LNCaP clone FGC (cell line): Measurements from ENCODE around the gene DMAC2L.

Experiments used
- DNase-seq: peaks from one replicate; pipeline ENCODE4 v3.0.0-alpha.2; 2011; ENCODE audit warnings: low read depth
- H3K4me3 ChIP-seq: 2 replicates; pipeline ENCODE4 v1.5.1; 2011; ENCODE audit warnings: mild to moderate bottlenecking, low read depth, low read length, control low read depth
- CTCF ChIP-seq: IDR thresholded peaks from 2 replicates; pipeline ENCODE4 v1.5.1; 2012; ENCODE audit warnings: mild to moderate bottlenecking; ENCODE audit not compliant: control insufficient read depth, insufficient read depth; ENCODE audit errors: extremely low read depth

The DMAC2L gene

GRCh38 chr14:50338587-50338986 is 26.5 kb downstream of the DMAC2L start:
- no peak for DNase-seq
- no peak for TF ChIP-seq CTCF
- H3K4me3 ChIP-seq = no peak overlapping the region

- H3K4me3 ChIP-seq = no peak overlapping the region
- peak; percentile 86 for DNase-seq
- no peak for TF ChIP-seq CTCF
Measured at GRCh38 chr14:50339178-50339804, 27.2 kb downstream of the DMAC2L start.

- DNase-seq = no peak
- H3K4me3 ChIP-seq = no peak overlapping the region
- TF ChIP-seq CTCF = no peak
Measured at GRCh38 chr14:50340045-50340444, 27.9 kb downstream of the DMAC2L start.

GRCh38 chr14:50340963-50341362 is 28.8 kb downstream of the DMAC2L start:
- no peak for DNase-seq
- H3K4me3 ChIP-seq = no peak overlapping the region
- no peak for TF ChIP-seq CTCF

DNA sequence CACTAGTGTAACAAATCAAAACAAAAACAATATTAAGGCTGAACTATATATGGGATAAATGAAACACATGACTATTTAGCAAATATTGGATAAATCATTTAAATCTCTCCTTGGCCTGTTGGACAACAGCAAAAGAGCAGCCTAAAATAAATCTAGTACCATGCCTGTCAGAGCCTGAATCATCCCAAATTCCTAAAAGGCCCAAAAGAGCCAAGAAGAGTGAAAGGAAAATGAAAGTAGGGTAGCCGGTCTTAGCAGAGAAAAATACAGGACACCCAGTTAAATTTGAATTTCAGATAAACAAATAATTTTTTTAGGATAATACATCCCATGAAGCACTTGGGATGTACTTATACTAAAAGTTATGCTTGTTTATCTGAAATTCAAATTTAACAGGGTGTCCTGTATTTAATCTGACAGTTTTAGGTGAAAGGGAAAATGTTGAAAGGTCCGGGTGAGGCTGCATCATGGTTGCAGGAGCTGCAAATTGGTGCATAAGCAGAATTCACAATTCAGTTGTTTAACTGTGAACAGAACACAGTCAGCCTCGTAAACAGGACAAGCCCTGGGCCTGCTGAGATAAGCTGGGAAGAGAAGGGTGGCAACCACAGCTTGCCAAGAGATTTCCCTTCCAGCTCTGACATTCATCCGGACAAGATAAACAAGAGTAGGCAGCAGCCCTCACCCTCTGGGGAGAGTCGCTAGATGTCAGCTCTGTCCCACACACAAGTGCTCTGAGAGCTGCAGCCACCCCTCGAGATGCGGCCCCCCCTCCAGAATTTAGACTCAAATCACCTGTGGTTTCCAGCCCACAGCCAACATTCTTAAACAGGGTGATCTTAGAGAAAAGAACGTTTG is 30.3 kb downstream of the DMAC2L start:
- TF ChIP-seq CTCF = peak; percentile 77
- no peak overlapping the region for H3K4me3 ChIP-seq
- DNase-seq = peak; percentile 93

- H3K4me3 ChIP-seq = no peak overlapping the region
- DNase-seq = no peak
Measured at GRCh38 chr14:50343434-50343833, 31.3 kb downstream of the DMAC2L start.

More at GRCh38 chr14:50343434-50343833, 31.3 kb downstream of the DMAC2L start:
- no peak for TF ChIP-seq CTCF
